A673 (cell line): Measurements from ENCODE around the gene TMC4.

ENCODE experiments used
- CTCF ChIP-seq: fragments of 300-800, 200-600 bp; sonication (generic); conservative IDR thresholded peaks from 2 replicates; pipeline ENCODE4 v1.5.1; 2017; ENCODE audit warnings: low read depth, mild to moderate bottlenecking, antibody characterized with exemption, low read length, moderate library complexity, mixed read lengths
- EZH2 ChIP-seq: fragments of 200-600 bp; sonication (generic); IDR thresholded peaks from 2 replicates; pipeline ENCODE4 v1.6.1; 2017; ENCODE audit warnings: borderline replicate concordance, low read depth, mild to moderate bottlenecking, mixed read lengths, antibody characterized with exemption, low read length; ENCODE audit not compliant: poor library complexity, severe bottlenecking

DNA sequence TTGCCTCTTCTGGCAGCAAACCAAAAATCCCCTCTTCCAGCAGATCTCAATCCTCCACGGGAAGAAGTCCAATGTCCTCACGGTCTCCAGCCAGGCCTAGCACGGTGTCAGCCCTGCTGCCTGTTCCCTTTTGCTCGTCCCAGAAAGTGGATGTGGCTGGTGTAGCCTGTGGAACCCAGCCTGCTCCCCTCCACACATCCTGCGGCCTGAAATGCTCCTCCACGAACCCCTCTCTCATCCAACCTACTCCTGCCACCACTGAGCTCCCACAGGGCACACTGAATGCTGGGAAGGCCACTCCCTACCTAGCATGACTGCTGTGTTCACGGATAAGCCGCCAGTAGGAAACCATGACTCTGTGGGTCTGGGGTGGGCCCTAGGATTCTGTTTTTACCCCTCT, 13.4 kb upstream of the TMC4 start:
- no peak for TF ChIP-seq CTCF
- TF ChIP-seq EZH2, result no peak
